ENCODE measurements around the gene MEOX1.
"Not testable (repeated sequence)": the region's sequence is repeated elsewhere in the genome, so short reads cannot be mapped to it uniquely, and the experiment has no call there.

MEOX1 gene

DNA sequence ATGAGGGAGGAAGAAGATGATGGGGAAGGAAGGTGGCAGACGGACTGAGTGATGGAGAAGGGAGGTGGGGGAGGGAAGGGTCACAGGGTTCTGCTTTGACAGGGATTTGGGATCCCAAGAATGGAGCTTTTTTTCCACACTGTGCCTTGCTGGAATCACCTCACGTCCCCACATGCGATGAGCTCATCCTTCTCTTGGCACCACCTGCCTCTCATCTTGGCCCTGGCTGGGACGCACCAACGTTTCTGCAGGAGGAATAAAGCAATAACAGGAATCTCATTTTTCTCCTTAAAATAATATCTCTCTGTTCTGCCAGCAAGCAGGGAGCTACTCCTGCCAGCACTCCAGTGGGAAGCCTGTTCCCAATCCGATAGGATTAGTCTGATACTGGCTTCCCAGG lies 47.8 kb downstream of the MEOX1 start:
- Histone ChIP-seq H3K9ac (ENCODE audit: low read depth in 1 of 2, low read length in 2 of 2) (no peak overlapping the region), H3K36me3 (ENCODE audit: control insufficient read depth in 1 of 2, insufficient read depth in 2 of 2, low read length in 2 of 2) (no peaks in the 10 kb centered on the region), H3K4me1 (ENCODE audit: control insufficient read depth in 1 of 2, insufficient read depth in 2 of 2, low read length in 2 of 2) (peaks cover 0 to 3% of the 10 kb centered on the region in 2 donors), H3K27ac (ENCODE audit: low read depth, low read length) (no peak overlapping the region), H3K9me3 (ENCODE audit: control insufficient read depth in 1 of 2, low read length in 2 of 2) (peaks cover 0 to 5% of the 10 kb centered on the region in 2 donors), H3K27me3 (ENCODE audit: control insufficient read depth in 1 of 2, insufficient read depth in 2 of 2, low read length in 2 of 2) (no peaks in the 10 kb centered on the region), H3K4me3 (ENCODE audit: low read depth in 1 of 2, low read length in 2 of 2) (no peak overlapping the region)

DNA sequence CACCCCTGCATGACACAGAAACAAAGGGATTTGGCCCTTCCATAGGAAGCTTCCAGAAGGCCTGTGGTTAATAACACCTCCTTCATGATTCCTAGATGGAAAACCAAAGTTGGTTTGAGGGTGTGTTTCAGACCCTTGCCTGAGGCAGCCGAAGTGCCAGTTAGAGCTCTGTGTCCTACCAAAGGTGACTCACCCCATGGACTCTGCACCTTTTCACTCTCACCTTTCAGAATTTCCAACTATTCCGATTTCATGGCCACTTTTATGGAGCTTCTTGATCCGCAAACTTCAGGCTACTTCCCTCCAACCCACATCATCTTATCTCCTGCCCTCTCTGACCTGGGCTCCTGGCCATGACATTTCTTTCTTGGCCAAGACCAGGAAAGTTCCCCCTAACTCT lies 49.2 kb downstream of the MEOX1 start:
- no peak overlapping the region for H3K9ac ChIP-seq (ENCODE audit: low read depth in 1 of 2, low read length in 2 of 2)
- H3K4me1 ChIP-seq (ENCODE audit: control insufficient read depth in 1 of 2, insufficient read depth in 2 of 2, low read length in 2 of 2): peaks cover 0 to 3% of the 10 kb centered on the region in 2 donors
- H3K36me3 ChIP-seq (ENCODE audit: control insufficient read depth in 1 of 2, insufficient read depth in 2 of 2, low read length in 2 of 2): no peaks in the 10 kb centered on the region
- no peak overlapping the region for H3K27ac ChIP-seq (ENCODE audit: low read depth, low read length)
- no peak overlapping the region for H3K4me3 ChIP-seq (ENCODE audit: low read depth in 1 of 2, low read length in 2 of 2)
- H3K27me3 ChIP-seq (ENCODE audit: control insufficient read depth in 1 of 2, insufficient read depth in 2 of 2, low read length in 2 of 2): no peaks in the 10 kb centered on the region
- H3K9me3 ChIP-seq (ENCODE audit: control insufficient read depth in 1 of 2, low read length in 2 of 2): peaks cover 0 to 5% of the 10 kb centered on the region in 2 donors

GRCh38 chr17:43611230-43611969 lies 50.3 kb downstream of the MEOX1 start:
- Histone ChIP-seq H3K27me3 (ENCODE audit: control insufficient read depth in 1 of 2, insufficient read depth in 2 of 2, low read length in 2 of 2) (no peaks in the 10 kb centered on the region), H3K36me3 (ENCODE audit: control insufficient read depth in 1 of 2, insufficient read depth in 2 of 2, low read length in 2 of 2) (no peaks in the 10 kb centered on the region), H3K4me3 (ENCODE audit: low read depth in 1 of 2, low read length in 2 of 2) (no peak overlapping the region), H3K27ac (ENCODE audit: low read depth, low read length) (no peak overlapping the region), H3K9ac (ENCODE audit: low read depth in 1 of 2, low read length in 2 of 2) (no peak overlapping the region), H3K9me3 (ENCODE audit: control insufficient read depth in 1 of 2, low read length in 2 of 2) (peaks cover 0 to 5% of the 10 kb centered on the region in 2 donors), H3K4me1 (ENCODE audit: control insufficient read depth in 1 of 2, insufficient read depth in 2 of 2, low read length in 2 of 2) (no peaks in the 10 kb centered on the region)

DNA sequence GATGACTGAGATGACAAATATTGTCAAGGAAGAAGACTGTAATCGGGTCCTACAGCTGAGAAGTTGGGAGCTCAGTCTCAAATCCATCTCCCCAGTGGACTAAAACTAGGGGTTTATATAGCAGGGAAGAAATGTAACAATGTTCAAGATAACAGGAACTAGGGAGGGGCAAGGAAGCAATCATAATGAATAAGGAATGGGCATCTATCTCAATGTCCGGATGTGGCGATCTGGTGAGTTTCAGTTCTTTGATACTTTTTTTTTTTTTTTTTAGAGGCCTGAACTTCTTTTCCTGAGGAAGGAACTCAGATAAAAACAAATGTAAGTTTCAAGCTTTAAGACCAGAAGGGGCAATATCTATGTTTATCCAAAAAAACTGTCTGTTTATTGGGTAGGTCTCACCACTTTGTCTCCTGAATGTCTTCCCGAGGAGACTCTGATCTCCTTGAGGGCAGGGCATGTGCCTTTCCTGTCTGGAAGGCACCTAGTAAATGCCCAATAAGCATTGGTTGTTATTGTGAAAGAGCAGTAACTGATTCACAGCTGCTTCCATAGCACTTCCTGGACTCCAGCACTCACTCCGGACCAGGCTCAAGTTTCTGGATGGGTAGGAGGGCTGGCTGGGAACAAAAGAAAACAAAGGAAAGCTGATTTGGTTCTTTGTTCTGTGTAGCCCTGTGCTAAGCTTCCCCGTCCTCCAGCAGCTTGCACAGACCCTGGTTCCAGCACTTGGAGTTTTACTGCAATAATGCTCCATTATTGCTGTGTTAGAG lies 51.9 kb downstream of the MEOX1 start:
- H3K9ac ChIP-seq (ENCODE audit: low read depth in 1 of 2, low read length in 2 of 2): no peak overlapping the region
- H3K4me3 ChIP-seq (ENCODE audit: low read depth in 1 of 2, low read length in 2 of 2): no peak overlapping the region
- H3K27ac ChIP-seq (ENCODE audit: low read depth, low read length): no peak overlapping the region
- H3K9me3 ChIP-seq (ENCODE audit: control insufficient read depth in 1 of 2, low read length in 2 of 2): peaks cover 0 to 5% of the 10 kb centered on the region in 2 donors
- no peaks in the 10 kb centered on the region for H3K27me3 ChIP-seq (ENCODE audit: control insufficient read depth in 1 of 2, insufficient read depth in 2 of 2, low read length in 2 of 2)
- H3K4me1 ChIP-seq (ENCODE audit: control insufficient read depth in 1 of 2, insufficient read depth in 2 of 2, low read length in 2 of 2): no peaks in the 10 kb centered on the region
- no peaks in the 10 kb centered on the region for H3K36me3 ChIP-seq (ENCODE audit: control insufficient read depth in 1 of 2, insufficient read depth in 2 of 2, low read length in 2 of 2)

DNA sequence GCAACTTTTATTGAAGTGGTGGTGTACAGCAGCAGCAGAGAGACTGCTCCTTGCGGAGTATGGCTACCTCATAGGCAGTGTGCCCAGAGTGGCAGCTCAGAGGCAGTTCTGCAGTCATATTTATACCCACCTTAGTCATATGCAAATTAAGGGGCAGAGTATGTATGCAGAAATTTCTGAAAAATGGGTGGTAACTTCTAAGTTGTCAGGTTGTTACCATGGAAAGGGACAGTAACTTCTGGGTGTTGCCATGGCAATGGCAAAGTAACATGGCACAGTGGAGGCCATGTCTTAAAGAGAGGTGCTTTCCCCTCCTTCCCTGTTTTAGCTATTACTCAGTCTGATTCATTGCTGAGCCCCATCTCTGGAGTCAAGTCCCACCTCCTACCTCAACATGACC lies 53.4 kb downstream of the MEOX1 start:
- Histone ChIP-seq H3K4me1 (ENCODE audit: control insufficient read depth in 1 of 2, insufficient read depth in 2 of 2, low read length in 2 of 2) (no peaks in the 10 kb centered on the region), H3K9ac (ENCODE audit: low read depth in 1 of 2, low read length in 2 of 2) (no peak overlapping the region), H3K4me3 (ENCODE audit: low read depth in 1 of 2, low read length in 2 of 2) (no peak overlapping the region), H3K36me3 (ENCODE audit: control insufficient read depth in 1 of 2, insufficient read depth in 2 of 2, low read length in 2 of 2) (no peaks in the 10 kb centered on the region), H3K27ac (ENCODE audit: low read depth, low read length) (no peak overlapping the region), H3K9me3 (ENCODE audit: control insufficient read depth in 1 of 2, low read length in 2 of 2) (peaks cover 0 to 5% of the 10 kb centered on the region in 2 donors), H3K27me3 (ENCODE audit: control insufficient read depth in 1 of 2, insufficient read depth in 2 of 2, low read length in 2 of 2) (no peaks in the 10 kb centered on the region)

DNA sequence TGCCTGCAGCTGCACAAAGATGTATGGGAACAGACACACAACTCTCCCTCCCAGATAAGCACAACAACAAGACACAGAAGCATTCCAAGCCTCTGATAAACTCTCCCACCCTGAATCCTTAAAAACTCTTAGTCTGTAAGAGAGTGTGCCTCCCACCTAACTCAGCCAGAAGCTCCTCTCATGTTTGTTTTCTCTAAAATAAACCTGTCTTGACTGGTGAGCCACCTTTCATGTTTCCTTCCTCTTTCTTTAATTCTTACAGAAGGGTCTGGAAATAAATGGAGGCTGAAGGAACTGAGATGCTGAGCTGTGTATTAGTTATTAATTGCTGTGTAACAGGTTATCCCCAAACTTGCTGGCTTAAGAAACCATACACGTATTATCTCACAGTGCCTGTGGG lies 57.2 kb downstream of the MEOX1 start:
- Histone ChIP-seq H3K4me3 (ENCODE audit: low read depth in 1 of 2, low read length in 2 of 2) (no peak overlapping the region), H3K27me3 (ENCODE audit: control insufficient read depth in 1 of 2, insufficient read depth in 2 of 2, low read length in 2 of 2) (no peaks in the 10 kb centered on the region), H3K27ac (ENCODE audit: low read depth, low read length) (no peak overlapping the region), H3K9me3 (ENCODE audit: control insufficient read depth in 1 of 2, low read length in 2 of 2) (no peaks in the 10 kb centered on the region), H3K9ac (ENCODE audit: low read depth in 1 of 2, low read length in 2 of 2) (no peak overlapping the region), H3K36me3 (ENCODE audit: control insufficient read depth in 1 of 2, insufficient read depth in 2 of 2, low read length in 2 of 2) (no peaks in the 10 kb centered on the region), H3K4me1 (ENCODE audit: control insufficient read depth in 1 of 2, insufficient read depth in 2 of 2, low read length in 2 of 2) (no peaks in the 10 kb centered on the region)

DNA sequence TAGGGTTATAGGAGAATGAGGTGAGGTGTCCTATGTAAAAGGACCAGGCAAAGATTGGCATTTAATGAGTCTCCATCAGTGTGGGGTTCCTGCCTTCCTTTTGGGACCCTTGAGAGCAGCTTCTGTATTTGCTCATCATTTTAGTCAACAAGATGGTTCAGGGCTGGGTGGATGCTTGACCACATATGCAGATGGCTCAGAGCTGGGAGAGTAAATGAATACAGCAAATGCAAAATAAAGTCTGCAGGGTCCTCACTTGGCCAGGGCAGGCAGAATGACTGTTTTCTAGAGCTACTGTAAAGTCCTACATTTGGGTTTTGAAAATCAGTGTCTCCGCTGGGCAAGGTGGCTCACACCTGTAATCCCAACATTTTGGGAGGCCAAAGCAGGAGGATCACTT lies 58.4 kb downstream of the MEOX1 start:
- Histone ChIP-seq H3K9ac (ENCODE audit: low read depth in 1 of 2, low read length in 2 of 2) (no peak overlapping the region), H3K27me3 (ENCODE audit: control insufficient read depth in 1 of 2, insufficient read depth in 2 of 2, low read length in 2 of 2) (no peaks in the 10 kb centered on the region), H3K36me3 (ENCODE audit: control insufficient read depth in 1 of 2, insufficient read depth in 2 of 2, low read length in 2 of 2) (no peaks in the 10 kb centered on the region), H3K4me3 (ENCODE audit: low read depth in 1 of 2, low read length in 2 of 2) (no peak overlapping the region), H3K27ac (ENCODE audit: low read depth, low read length) (no peak overlapping the region), H3K9me3 (ENCODE audit: control insufficient read depth in 1 of 2, low read length in 2 of 2) (no peaks in the 10 kb centered on the region), H3K4me1 (ENCODE audit: control insufficient read depth in 1 of 2, insufficient read depth in 2 of 2, low read length in 2 of 2) (no peaks in the 10 kb centered on the region)

- H3K27ac ChIP-seq (ENCODE audit: low read depth, low read length); H3K9ac ChIP-seq (ENCODE audit: low read depth in 1 of 2, low read length in 2 of 2): not testable (repeated sequence)
Measured at GRCh38 chr17:43602556-43602955, 59.2 kb downstream of the MEOX1 start.

DNA sequence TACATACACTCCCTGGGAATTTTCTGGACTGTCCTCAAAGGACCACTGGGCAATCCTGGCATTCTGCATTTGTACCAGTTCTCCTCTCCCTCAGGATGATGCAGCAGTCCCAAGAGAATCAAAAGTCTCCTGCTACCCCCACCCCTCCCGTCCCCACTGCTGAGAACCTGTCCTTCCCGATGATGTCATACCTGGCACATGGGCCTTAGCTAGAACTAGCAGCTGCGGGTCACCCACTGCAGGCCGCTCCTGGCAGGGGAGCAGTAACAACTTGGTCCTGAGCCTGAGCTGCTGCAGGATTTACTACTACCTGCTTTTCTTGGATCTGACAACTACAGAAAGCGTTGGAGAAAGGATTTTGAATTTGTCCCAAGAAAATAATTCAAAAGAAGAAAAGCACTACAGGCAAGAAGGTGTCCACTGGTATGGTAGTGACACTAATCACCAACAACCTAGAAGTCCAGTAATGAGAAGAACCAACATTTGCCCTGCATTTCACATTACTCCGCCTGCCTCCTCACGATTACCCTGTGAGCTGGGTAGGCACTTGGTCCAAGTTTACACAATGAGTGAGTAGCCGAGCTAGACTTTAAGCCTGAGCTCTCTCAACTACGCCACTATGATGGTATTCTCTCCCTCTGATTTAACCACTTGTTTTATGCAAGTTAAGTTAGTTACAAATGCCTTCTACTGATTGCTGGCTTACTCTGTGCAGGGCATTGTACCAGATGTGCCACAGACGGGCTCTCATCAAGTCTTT lies 60.3 kb downstream of the MEOX1 start:
- no peak overlapping the region for H3K27ac ChIP-seq (ENCODE audit: low read depth, low read length)
- no peaks in the 10 kb centered on the region for H3K9me3 ChIP-seq (ENCODE audit: control insufficient read depth in 1 of 2, low read length in 2 of 2)
- no peak overlapping the region for H3K9ac ChIP-seq (ENCODE audit: low read depth in 1 of 2, low read length in 2 of 2)
- H3K4me3 ChIP-seq (ENCODE audit: low read depth in 1 of 2, low read length in 2 of 2): no peak overlapping the region
- no peaks in the 10 kb centered on the region for H3K36me3 ChIP-seq (ENCODE audit: control insufficient read depth in 1 of 2, insufficient read depth in 2 of 2, low read length in 2 of 2)
- no peaks in the 10 kb centered on the region for H3K4me1 ChIP-seq (ENCODE audit: control insufficient read depth in 1 of 2, insufficient read depth in 2 of 2, low read length in 2 of 2)
- no peaks in the 10 kb centered on the region for H3K27me3 ChIP-seq (ENCODE audit: control insufficient read depth in 1 of 2, insufficient read depth in 2 of 2, low read length in 2 of 2)

More at GRCh38 chr17:43602556-43602955, 59.2 kb downstream of the MEOX1 start:
- H3K9me3 ChIP-seq (ENCODE audit: control insufficient read depth in 1 of 2, low read length in 2 of 2); H3K4me1 ChIP-seq (ENCODE audit: control insufficient read depth in 1 of 2, insufficient read depth in 2 of 2, low read length in 2 of 2); H3K27me3 ChIP-seq (ENCODE audit: control insufficient read depth in 1 of 2, insufficient read depth in 2 of 2, low read length in 2 of 2); H3K4me3 ChIP-seq (ENCODE audit: low read depth in 1 of 2, low read length in 2 of 2); H3K36me3 ChIP-seq (ENCODE audit: control insufficient read depth in 1 of 2, insufficient read depth in 2 of 2, low read length in 2 of 2): not testable (repeated sequence)

DNA sequence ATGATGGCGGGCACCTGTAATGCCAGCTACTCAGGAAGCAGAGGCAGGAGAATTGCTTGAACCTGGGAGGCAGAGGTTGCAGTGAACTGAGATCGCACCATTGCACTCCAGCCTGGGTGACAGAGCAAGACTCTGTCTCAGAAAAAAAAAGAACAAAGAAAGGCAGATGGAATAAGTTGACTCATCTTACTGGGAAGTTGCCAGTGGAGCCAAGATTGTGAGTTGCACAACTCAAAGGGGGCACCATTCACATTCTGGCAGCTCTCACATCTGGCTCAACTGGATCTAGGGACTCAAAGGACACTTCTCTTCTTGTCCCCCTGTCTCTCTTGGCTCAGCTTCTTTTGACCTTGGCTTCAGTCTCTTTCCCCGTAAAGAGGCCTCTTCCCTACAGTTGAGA lies 61.9 kb downstream of the MEOX1 start:
- H3K27ac ChIP-seq (ENCODE audit: low read depth, low read length): no peak overlapping the region

More for the DNA sequence above, 61.9 kb downstream of the MEOX1 start:
- Histone ChIP-seq H3K4me1 (ENCODE audit: control insufficient read depth in 1 of 2, insufficient read depth in 2 of 2, low read length in 2 of 2) (no peaks in the 10 kb centered on the region), H3K4me3 (ENCODE audit: low read depth in 1 of 2, low read length in 2 of 2) (no peak overlapping the region), H3K27me3 (ENCODE audit: control insufficient read depth in 1 of 2, insufficient read depth in 2 of 2, low read length in 2 of 2) (no peaks in the 10 kb centered on the region), H3K36me3 (ENCODE audit: control insufficient read depth in 1 of 2, insufficient read depth in 2 of 2, low read length in 2 of 2) (no peaks in the 10 kb centered on the region), H3K9ac (ENCODE audit: low read depth in 1 of 2, low read length in 2 of 2) (no peak overlapping the region), H3K9me3 (ENCODE audit: control insufficient read depth in 1 of 2, low read length in 2 of 2) (no peaks in the 10 kb centered on the region)

All from duodenal mucosa (tissue), 2 donors.